Testis (tissue), 3 donors: ENCODE results near the gene ANKRD34B. TPM values are rescaled to one million over a fixed set of nuclear protein-coding genes. Genes with fewer than 3 reads are reported as not detected.

Experiments
- DNase-seq: peaks from one replicate; pipeline ENCODE4 v3.0.0-alpha.2; 2019
- H3K27ac ChIP-seq, 2 donors: fragments of 200-600 bp; sonication (generic); one replicate each; pipeline ENCODE4 v1.5.1; 2019
- H3K27me3 ChIP-seq: fragments of 200-600 bp; sonication (generic); one replicate; pipeline ENCODE4 v1.5.1; 2019
- H3K36me3 ChIP-seq: fragments of 200-600 bp; sonication (generic); one replicate; pipeline ENCODE4 v1.5.1; 2017; ENCODE audit warnings: low read depth; ENCODE audit errors: missing control alignments
- H3K4me1 ChIP-seq: fragments of 200-600 bp; sonication (generic); one replicate; pipeline ENCODE4 v1.5.1; 2019
- H3K4me3 ChIP-seq, 2 donors: fragments of 200-600 bp; sonication (generic); one replicate each; pipeline ENCODE4 v1.5.1; 2017 to 2019
- H3K9me3 ChIP-seq: fragments of 200-600 bp; sonication (generic); one replicate; pipeline ENCODE4 v1.5.1; 2017
- POLR2A ChIP-seq: fragments of 450-650 bp; IDR thresholded peaks from one replicate; pipeline ENCODE4 v1.6.1; 2017; ENCODE audit warnings: antibody characterized with exemption, mild to moderate bottlenecking, moderate library complexity
- WGBS, 2 donors: methylation state at CpG; one replicate each; pipeline ENCODE4 v1.1.5; 2018; 5-methylcytosine and 5-hydroxymethylcytosine counted together
- intact Hi-C: fragments of 100-400 bp; cut with DNase I; formaldehyde crosslinking; loops from one replicate; pipeline ENCODE4 v1.15.1; 2023; ENCODE audit warnings: low total_unique reads
- polyA plus RNA-seq: library from polyadenylated mRNA; stranded (reverse); fragments of 350-450 nt; fragmentation: Illumina TruSeq; extraction: RNeasy Lipid Tissue Mini Kit (QIAGEN cat#74804); gene quantifications from one replicate; pipeline ENCODE4 v1.2.3, GENCODE V29; 2014; ENCODE audit warnings: low read depth, low replicate concordance; ENCODE audit not compliant: insufficient read depth
- total RNA-seq, 2 donors: library from RNA; depleted of rRNA; stranded (reverse); fragments of >200 nt; gene quantifications; one replicate each; pipeline ENCODE4 v1.2.3, GENCODE V29; 2016
- TF ChIP-seq, protein P1 (sequence below), 3 experiments: fragments of 450-650 bp in 2 of 3; fragments of 200-600 bp in 1 of 3; sonication (generic) in 1 of 3; IDR thresholded peaks; one replicate each; pipeline ENCODE4 v1.5.1; 2016 to 2019; ENCODE audit warnings: antibody characterized with exemption in 3 of 3, mild to moderate bottlenecking in 2 of 3, moderate library complexity in 1 of 3

The ANKRD34B gene
- total and polyA plus RNA-seq, 3 donors from 2014 or later, result 0.12 to 0.34 (median 0.16) TPM

DNA sequence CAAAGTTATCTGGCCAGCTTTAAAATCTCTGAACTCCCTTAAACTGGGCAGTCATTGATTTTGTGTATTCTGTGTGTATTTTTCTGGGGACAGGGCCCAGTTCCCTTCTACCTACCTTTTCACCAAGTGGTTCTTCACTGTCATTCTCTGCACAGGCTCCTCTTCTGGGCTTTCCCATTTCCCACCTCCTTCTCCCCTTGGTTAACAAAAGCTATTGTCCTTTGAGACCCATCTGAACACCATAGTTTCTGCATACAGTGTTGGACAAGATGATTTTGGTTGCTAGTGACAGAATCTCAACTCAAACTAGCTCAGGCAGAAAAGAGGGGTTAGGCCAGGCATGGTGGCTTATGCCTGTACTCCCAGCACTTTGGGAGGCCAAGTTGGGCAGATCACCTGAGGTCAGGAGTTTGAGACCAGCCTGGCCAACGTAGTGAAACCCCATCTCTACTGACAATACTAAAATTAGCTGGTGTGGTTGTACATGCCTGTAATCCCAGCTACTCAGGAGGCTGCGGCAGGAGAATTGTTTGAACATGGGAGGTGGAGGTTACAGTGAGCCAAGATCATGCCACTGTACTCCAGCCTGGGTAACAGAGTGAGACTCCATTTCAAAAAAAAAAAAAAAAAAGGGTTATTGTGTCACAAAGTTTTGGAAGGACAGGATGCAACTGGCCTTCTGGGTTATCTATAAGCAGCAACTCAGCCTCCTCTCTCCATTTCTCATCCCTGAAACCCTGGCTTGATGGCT, 31.0 kb upstream of the ANKRD34B start:
- H3K27me3 ChIP-seq, result no peaks in the 10 kb centered on the region
- H3K4me3 ChIP-seq, result no peak overlapping the region
- H3K9me3 ChIP-seq, result no peaks in the 10 kb centered on the region
- no peaks in the 10 kb centered on the region for H3K4me1 ChIP-seq
- DNase-seq, result no peak
- 90 to 91% methylated on average over 2 of the region's 2 CpGs for WGBS, 2 donors
- H3K36me3 ChIP-seq, result no peaks in the 10 kb centered on the region
- intact Hi-C loops, result no loop called here
- TF ChIP-seq POLR2A, result no peak
- TF ChIP-seq, protein P1, sequence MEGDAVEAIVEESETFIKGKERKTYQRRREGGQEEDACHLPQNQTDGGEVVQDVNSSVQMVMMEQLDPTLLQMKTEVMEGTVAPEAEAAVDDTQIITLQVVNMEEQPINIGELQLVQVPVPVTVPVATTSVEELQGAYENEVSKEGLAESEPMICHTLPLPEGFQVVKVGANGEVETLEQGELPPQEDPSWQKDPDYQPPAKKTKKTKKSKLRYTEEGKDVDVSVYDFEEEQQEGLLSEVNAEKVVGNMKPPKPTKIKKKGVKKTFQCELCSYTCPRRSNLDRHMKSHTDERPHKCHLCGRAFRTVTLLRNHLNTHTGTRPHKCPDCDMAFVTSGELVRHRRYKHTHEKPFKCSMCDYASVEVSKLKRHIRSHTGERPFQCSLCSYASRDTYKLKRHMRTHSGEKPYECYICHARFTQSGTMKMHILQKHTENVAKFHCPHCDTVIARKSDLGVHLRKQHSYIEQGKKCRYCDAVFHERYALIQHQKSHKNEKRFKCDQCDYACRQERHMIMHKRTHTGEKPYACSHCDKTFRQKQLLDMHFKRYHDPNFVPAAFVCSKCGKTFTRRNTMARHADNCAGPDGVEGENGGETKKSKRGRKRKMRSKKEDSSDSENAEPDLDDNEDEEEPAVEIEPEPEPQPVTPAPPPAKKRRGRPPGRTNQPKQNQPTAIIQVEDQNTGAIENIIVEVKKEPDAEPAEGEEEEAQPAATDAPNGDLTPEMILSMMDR (IDR thresholded peaks at IDR 0.05), result no peak
- H3K27ac ChIP-seq, result no peak overlapping the region

DNA sequence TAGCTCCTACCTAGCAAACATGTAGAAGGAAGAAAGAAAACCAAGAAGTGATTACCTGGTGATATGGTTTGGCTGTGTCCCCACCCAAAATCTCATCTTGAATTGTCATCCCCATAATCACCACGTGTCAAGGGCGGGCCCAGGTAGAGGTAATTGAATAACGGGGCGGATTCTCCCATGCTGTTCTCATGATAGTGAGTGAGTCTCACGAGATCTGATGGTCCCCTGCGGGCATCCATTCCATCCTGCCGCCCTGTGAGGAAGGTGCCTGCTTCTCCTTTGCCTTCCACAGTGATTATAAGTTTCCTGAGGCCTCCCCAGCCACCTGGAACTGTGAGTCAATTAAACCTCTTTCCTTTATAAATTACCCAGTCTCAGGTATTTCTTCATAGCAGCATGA, 27.4 kb upstream of the ANKRD34B start:
- H3K4me3 ChIP-seq, result no peak overlapping the region
- H3K36me3 ChIP-seq, result no peaks in the 10 kb centered on the region
- H3K27me3 ChIP-seq, result no peaks in the 10 kb centered on the region
- no peak for TF ChIP-seq POLR2A
- TF ChIP-seq, protein P1 (IDR thresholded peaks at IDR 0.05), result no peak
- intact Hi-C loops, result no loop called here
- H3K27ac ChIP-seq, result no peak overlapping the region
- no peaks in the 10 kb centered on the region for H3K4me1 ChIP-seq
- H3K9me3 ChIP-seq, result no peaks in the 10 kb centered on the region
- no peak for DNase-seq
- 68 to 76% methylated on average over 7 of the region's 7 CpGs for WGBS, 2 donors

DNA sequence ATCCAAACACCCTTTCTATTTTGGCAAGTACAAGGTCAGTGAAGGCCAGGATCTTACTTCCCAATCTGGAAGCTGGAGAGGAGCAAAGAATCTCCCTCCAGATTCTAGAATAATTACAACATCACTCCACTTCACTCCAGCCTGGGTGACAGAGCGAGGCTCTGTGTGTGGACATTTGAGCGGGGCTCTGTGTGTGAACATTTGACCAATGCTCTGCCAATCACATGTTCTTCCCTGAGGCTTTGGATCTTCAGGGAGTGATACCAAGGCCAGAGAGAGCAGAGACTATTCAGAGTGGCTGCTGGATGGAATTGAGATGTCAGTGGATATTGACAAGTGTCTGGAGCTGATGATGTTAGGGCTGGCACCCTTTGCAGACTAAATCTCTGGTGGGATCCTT, 24.7 kb upstream of the ANKRD34B start:
- no peak overlapping the region for H3K4me3 ChIP-seq
- no peak overlapping the region for H3K27ac ChIP-seq
- DNase-seq, result no peak
- TF ChIP-seq POLR2A, result no peak
- TF ChIP-seq, protein P1 (IDR thresholded peaks at IDR 0.05), result no peak
- no peaks in the 10 kb centered on the region for H3K9me3 ChIP-seq
- intact Hi-C loops, result no loop called here
- 97 to 100% methylated on average over 2 of the region's 2 CpGs for WGBS, 2 donors
- H3K27me3 ChIP-seq, result no peaks in the 10 kb centered on the region
- no peaks in the 10 kb centered on the region for H3K36me3 ChIP-seq
- no peaks in the 10 kb centered on the region for H3K4me1 ChIP-seq

DNA sequence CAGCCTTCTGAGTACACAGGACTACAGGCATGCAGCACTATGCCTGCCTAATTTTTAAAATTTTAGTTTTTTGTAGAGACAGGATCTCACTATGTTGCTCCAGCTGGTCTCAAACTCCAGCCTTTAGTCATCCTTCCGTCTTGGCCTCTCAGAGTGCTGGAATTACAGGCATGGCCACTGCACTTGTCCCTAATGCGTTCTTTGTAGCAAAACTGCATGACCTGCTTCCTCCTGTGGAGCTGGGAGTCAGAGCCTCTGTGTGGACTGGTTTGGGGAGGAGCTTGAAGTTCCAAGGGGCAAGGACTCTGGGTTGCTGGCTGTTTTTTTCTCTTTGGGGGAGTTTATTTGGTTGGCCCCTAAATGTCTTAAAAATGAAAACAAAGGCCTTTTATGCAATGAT, 22.7 kb upstream of the ANKRD34B start:
- 66 to 69% methylated on average over 2 of the region's 2 CpGs for whole genome bisulfite sequencing, 2 donors
- Histone ChIP-seq H3K27me3 (no peaks in the 10 kb centered on the region), H3K4me3 (no peak overlapping the region), H3K4me1 (no peaks in the 10 kb centered on the region), H3K9me3 (no peaks in the 10 kb centered on the region), H3K27ac (no peak overlapping the region), H3K36me3 (no peaks in the 10 kb centered on the region)
- no peak for DNase-seq
- TF ChIP-seq POLR2A, result no peak
- TF ChIP-seq, protein P1 (IDR thresholded peaks at IDR 0.05), result no peak
- intact Hi-C loops, result no loop called here

DNA sequence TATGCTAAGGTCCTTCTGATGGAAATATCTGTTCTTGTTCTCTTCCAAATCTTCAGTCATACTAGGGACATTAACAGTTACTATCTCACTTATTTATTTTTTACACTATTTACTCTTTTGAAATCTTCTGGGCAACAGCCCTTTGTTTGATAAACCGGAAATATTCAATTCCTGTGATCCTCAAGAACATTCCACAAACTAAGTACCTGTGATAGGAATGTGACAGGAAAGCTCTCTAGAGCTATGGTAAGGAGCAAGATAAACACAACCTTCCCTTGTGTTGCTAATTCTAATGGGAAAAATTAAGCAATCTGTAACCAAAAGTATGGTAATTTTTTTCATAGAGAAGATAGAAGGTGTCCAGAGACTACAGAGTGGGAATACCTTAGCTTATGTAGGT, 22.0 kb upstream of the ANKRD34B start:
- no peak overlapping the region for H3K27ac ChIP-seq
- no peak for DNase-seq

More for the DNA sequence above, 22.0 kb upstream of the ANKRD34B start:
- 71 to 75% methylated on average over 1 of the region's 1 CpG for WGBS, 2 donors
- H3K4me3 ChIP-seq, result no peak overlapping the region
- H3K4me1 ChIP-seq, result no peaks in the 10 kb centered on the region
- no peak for TF ChIP-seq POLR2A
- TF ChIP-seq, protein P1 (IDR thresholded peaks at IDR 0.05), result no peak
- intact Hi-C loops, result no loop called here
- H3K9me3 ChIP-seq, result no peaks in the 10 kb centered on the region
- H3K36me3 ChIP-seq, result no peaks in the 10 kb centered on the region
- no peaks in the 10 kb centered on the region for H3K27me3 ChIP-seq
